Hepatocyte (in vitro differentiated cells): ENCODE measurements around the gene SPDYE4. TPM values are rescaled to one million over a fixed set of nuclear protein-coding genes. Genes with fewer than 3 reads are reported as not detected.
A peak's percentile ranks its signal among the peaks of the same experiment; 100 is the strongest.

Experiments used
- DNase-seq: peaks from one replicate; pipeline ENCODE4 v3.0.0-alpha.2; 2016; ENCODE audit warnings: low spot score
- H2AFZ ChIP-seq: fragments of 200-600 bp; sonication (generic); 2 replicates; pipeline ENCODE4 v1.6.0; 2016; ENCODE audit warnings: antibody characterized with exemption, mild to moderate bottlenecking
- H3K27ac ChIP-seq: fragments of 200-600 bp; sonication (generic); 2 replicates; pipeline ENCODE4 v1.5.1; 2016; ENCODE audit warnings: mild to moderate bottlenecking
- H3K27me3 ChIP-seq: fragments of 200-600 bp; sonication (generic); 2 replicates; pipeline ENCODE4 v1.6.1; 2016
- H3K36me3 ChIP-seq: fragments of 200-600 bp; sonication (generic); replicated peaks from 2 replicates; pipeline ENCODE4 v1.5.1; 2016; ENCODE audit warnings: low read depth; ENCODE audit not compliant: insufficient read depth
- H3K4me1 ChIP-seq: fragments of 200-600 bp; sonication (generic); 2 replicates; pipeline ENCODE4 v1.5.1; 2016; ENCODE audit warnings: mild to moderate bottlenecking, moderate library complexity; ENCODE audit not compliant: insufficient read depth
- H3K4me2 ChIP-seq: fragments of 200-600 bp; sonication (generic); 2 replicates; pipeline ENCODE4 v1.6.0; 2016
- H3K4me3 ChIP-seq: fragments of 200-600 bp; sonication (generic); 2 replicates; pipeline ENCODE4 v1.5.1; 2016; ENCODE audit warnings: mild to moderate bottlenecking
- H3K79me2 ChIP-seq: fragments of 200-600 bp; sonication (generic); 2 replicates; pipeline ENCODE4 v1.6.0; 2017; ENCODE audit warnings: mild to moderate bottlenecking
- H3K9me2 ChIP-seq: fragments of 200-600 bp; sonication (generic); replicated peaks from 2 replicates; pipeline ENCODE4 v1.6.0; 2017; ENCODE audit warnings: mild to moderate bottlenecking; ENCODE audit not compliant: insufficient read depth
- H3K9me3 ChIP-seq: fragments of 200-600 bp; sonication (generic); 2 replicates; pipeline ENCODE4 v1.5.1; 2016; ENCODE audit warnings: low read depth, mild to moderate bottlenecking
- H4K20me1 ChIP-seq: fragments of 200-600 bp; sonication (generic); 2 replicates; pipeline ENCODE4 v1.6.0; 2016; ENCODE audit warnings: mild to moderate bottlenecking; ENCODE audit not compliant: insufficient read depth, poor library complexity, severe bottlenecking
- EZH2 ChIP-seq: fragments of 200-600 bp; sonication (generic); IDR thresholded peaks from 2 replicates; pipeline ENCODE4 v1.6.1; 2016; ENCODE audit warnings: antibody characterized with exemption, mild to moderate bottlenecking, borderline replicate concordance
- EZH2phosphoT487 ChIP-seq: fragments of 200-600 bp; sonication (generic); IDR thresholded peaks from one replicate; pipeline ENCODE4 v1.6.1; 2018; ENCODE audit warnings: antibody characterized with exemption, mild to moderate bottlenecking, low read depth, moderate library complexity; ENCODE audit not compliant: unreplicated experiment, severe bottlenecking
- WGBS: methylation state at CpG from one replicate; pipeline ENCODE4 v1.1.6; 2016; ENCODE audit warnings: low lambda C conversion rate; ENCODE audit errors: missing lambda C conversion rate; 5-methylcytosine and 5-hydroxymethylcytosine counted together
- polyA plus RNA-seq: library from polyadenylated mRNA; unstranded; fragments of >200 nt; fragmentation: Nextera tagmentation; extraction: Ambion mirVana; gene quantifications from 2 replicates; pipeline ENCODE4 v1.2.1, GENCODE V29; 2016
- total RNA-seq: library from RNA; depleted of rRNA; stranded (reverse); fragments of >200 nt; gene quantifications from 2 replicates; pipeline ENCODE4 v1.2.3, GENCODE V29; 2014
- TF ChIP-seq, protein P1 (sequence below): fragments of 200-600 bp; sonication (generic); IDR thresholded peaks from 2 replicates; pipeline ENCODE4 v1.5.1; 2016; ENCODE audit warnings: antibody characterized with exemption, mild to moderate bottlenecking; ENCODE audit not compliant: poor library complexity

SPDYE4 gene
- total and polyA plus RNA-seq, 2 experiments from 2014 or later = not detected

DNA sequence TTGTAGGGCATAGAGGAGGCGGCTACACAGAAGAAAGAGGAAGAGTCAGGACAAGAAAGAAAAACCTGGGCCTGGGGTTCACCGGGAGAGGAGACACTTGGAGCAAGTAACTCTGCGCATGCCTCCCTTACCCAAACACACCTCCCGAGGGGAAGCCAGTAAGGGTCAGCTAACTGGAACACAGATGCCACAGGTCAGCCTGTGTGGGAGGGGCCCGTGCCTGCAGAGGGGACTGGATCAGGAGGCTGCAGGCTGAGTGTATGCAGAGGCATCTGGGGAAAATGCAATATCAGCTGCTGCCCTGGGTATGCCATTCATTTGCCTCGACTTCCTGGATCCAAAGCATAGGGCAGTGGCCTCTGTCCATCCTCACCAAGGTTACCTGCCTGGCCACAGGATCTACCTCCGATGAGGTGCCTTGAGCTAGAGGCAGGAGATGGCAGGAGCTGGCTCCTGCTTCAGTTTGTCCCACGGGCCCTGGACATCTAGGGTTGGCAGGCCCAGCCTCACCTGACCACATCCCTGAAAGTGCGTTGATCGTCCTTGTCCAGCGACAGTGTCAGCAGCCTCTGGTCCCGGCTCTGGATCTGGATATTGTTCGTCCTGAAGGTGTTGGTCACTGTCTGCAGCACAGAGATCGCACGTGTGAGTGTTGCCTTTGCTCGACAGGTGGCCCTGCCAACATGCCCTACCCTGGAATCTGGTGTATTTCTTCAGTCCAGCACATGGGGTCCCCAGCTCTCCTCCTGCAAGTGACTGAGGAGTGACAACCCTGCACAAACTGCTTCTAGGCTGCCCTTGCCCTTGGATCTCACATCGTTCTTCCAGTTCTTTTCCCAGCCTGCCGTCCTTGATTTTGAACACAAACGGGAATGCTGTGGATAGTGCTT lies 45.4 kb upstream of the SPDYE4 start:
- Histone ChIP-seq H3K4me2 (no peak overlapping the region), H3K9me2 (no peaks in the 10 kb centered on the region), H3K27me3 (peaks cover 3% of the 10 kb centered on the region), H3K9me3 (no peaks in the 10 kb centered on the region), H2AFZ (no peak overlapping the region), H3K4me1 (peaks cover 10% of the 10 kb centered on the region), H3K36me3 (no peaks in the 10 kb centered on the region), H3K79me2 (no peaks in the 10 kb centered on the region), H3K4me3 (no peak overlapping the region), H3K27ac (no peak overlapping the region), H4K20me1 (no peaks in the 10 kb centered on the region)
- TF ChIP-seq, protein P1, sequence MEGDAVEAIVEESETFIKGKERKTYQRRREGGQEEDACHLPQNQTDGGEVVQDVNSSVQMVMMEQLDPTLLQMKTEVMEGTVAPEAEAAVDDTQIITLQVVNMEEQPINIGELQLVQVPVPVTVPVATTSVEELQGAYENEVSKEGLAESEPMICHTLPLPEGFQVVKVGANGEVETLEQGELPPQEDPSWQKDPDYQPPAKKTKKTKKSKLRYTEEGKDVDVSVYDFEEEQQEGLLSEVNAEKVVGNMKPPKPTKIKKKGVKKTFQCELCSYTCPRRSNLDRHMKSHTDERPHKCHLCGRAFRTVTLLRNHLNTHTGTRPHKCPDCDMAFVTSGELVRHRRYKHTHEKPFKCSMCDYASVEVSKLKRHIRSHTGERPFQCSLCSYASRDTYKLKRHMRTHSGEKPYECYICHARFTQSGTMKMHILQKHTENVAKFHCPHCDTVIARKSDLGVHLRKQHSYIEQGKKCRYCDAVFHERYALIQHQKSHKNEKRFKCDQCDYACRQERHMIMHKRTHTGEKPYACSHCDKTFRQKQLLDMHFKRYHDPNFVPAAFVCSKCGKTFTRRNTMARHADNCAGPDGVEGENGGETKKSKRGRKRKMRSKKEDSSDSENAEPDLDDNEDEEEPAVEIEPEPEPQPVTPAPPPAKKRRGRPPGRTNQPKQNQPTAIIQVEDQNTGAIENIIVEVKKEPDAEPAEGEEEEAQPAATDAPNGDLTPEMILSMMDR = peak; percentile 14
- TF ChIP-seq EZH2 (no peak), EZH2phosphoT487 (no peak)
- no peak for DNase-seq
- 79% methylated on average over 19 of the region's 19 CpGs for WGBS

DNA sequence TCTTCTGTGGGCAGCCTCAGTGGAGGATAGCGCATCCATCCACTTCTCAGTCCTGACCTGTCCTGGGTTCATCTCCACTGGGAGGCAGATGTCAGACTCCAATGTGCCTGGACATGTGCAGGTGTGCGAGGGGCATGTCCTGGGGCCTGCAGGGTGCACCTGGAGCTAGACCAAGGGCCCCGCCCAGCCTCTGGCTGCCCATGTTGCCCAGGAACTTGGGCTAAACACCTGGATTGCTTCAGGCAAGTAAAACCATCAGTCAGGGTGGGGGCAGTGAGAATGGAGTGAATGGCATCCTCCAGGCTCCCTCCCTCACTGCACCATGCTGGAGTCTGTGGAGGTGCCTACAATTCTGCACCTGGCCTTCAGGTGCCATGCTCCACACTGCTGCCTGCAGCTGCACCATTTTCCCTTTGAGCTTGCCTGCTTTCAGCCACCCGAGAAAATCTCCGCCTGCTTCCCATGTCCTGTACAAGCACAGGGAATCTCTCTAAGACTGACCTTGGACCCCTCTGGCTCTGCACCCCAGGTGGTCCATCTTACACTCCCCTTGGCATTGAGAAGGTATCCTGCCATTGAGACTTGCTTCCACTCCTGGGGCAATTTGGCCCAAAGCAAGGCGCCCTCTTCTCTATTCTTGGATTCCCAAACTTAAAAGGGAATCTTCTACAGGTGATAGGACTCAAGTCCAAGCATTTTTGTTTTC lies 42.9 kb upstream of the SPDYE4 start:
- no peak for DNase-seq
- 87% methylated on average over 6 of the region's 6 CpGs for WGBS
- H3K4me1 ChIP-seq = peaks cover 10% of the 10 kb centered on the region
- H3K36me3 ChIP-seq = no peaks in the 10 kb centered on the region
- H3K9me3 ChIP-seq = no peaks in the 10 kb centered on the region
- H2AFZ ChIP-seq = no peak overlapping the region
- peaks cover 13% of the 10 kb centered on the region for H3K27me3 ChIP-seq
- H4K20me1 ChIP-seq = no peaks in the 10 kb centered on the region
- no peaks in the 10 kb centered on the region for H3K79me2 ChIP-seq
- no peak overlapping the region for H3K27ac ChIP-seq
- no peak overlapping the region for H3K4me2 ChIP-seq
- no peaks in the 10 kb centered on the region for H3K9me2 ChIP-seq
- H3K4me3 ChIP-seq = no peak overlapping the region
- TF ChIP-seq, protein P1 = no peak
- TF ChIP-seq EZH2 = no peak
- no peak for TF ChIP-seq EZH2phosphoT487

DNA sequence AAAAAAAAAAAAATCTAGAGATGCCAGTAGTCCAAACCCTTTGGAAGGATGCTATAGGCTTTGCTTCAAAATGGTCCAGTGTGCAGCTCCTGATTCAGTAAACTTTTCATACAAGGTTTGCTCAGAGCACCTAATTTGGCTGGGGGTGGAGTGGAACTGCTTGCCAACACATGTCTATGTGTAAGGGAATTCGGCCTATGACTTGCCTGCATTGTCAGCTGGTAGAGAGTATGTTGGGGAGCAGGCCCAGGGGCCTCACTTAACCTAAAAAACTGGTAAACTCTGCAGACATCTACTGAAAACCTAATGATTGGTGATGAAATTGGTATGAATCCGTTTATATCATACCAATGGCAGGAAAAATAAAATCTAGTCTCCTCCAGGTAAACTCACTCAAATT lies 42.3 kb upstream of the SPDYE4 start:
- Histone ChIP-seq H3K4me1 (peaks cover 10% of the 10 kb centered on the region), H4K20me1 (no peaks in the 10 kb centered on the region), H3K9me3 (no peaks in the 10 kb centered on the region), H3K27me3 (peaks cover 13% of the 10 kb centered on the region), H2AFZ (no peak overlapping the region), H3K4me3 (no peak overlapping the region), H3K9me2 (no peaks in the 10 kb centered on the region), H3K27ac (no peak overlapping the region), H3K4me2 (no peak overlapping the region), H3K36me3 (no peaks in the 10 kb centered on the region), H3K79me2 (no peaks in the 10 kb centered on the region)
- no peak for DNase-seq
- 83% methylated on average over 2 of the region's 2 CpGs for WGBS
- TF ChIP-seq, protein P1 = no peak
- TF ChIP-seq EZH2 (no peak), EZH2phosphoT487 (no peak)
